ENCODE results near the gene NCL. TPM values are rescaled to one million over a fixed set of nuclear protein-coding genes. Genes with fewer than 3 reads are reported as not detected.

Gene NCL
- total and polyA plus RNA-seq, 2 of the 13 experiments (the other 11 are each of a cell fraction or from before 2014, with no cell fraction given) = 105 to 779 TPM

DNA sequence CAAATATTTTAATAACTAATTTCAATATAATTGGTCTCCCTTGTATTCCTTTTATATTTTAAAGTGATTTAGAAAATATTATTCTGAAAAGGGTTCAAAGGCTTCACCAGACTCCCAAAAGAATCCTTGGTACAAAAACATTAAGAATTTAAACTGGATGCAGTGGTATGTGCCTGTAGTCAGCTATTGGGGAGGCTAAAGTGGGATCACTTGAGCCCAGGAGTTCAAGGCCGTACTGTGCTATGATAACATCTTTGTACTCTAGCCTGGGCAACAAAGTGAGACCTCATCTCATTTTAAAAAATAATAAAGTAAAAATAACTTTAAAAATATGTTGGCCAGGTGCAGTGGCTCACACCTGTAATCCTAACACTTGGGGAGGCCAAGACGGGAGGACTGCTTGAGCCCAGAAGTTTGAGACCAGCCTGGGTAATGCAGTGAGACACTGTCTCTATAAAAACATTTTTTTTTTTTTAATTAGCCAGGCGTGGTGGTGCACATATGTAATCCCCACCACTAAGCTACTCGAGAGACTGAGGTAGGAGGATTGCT, 14.7 kb downstream of the NCL start:
- ATAC-seq = peak; percentile 16
- no TSS peak for BruUV-seq (replicated peaks)
- no peaks in the 10 kb centered on the region for H3K27me3 ChIP-seq (ENCODE audit: control insufficient read depth in 1 of 2, insufficient read depth in 2 of 2, low read length in 2 of 2)
- peaks cover 4 to 20% of the 10 kb centered on the region in 2 experiments for H3K36me3 ChIP-seq (replicated peaks in 1 of 2; ENCODE audit: control insufficient read depth in 1 of 2, insufficient read depth in 2 of 2, low read length in 2 of 2)
- no peak overlapping the region; the same call in 1 of the 2 replicates for H3K4me2 ChIP-seq (ENCODE audit: low read depth, low read length)
- intact Hi-C loops (cut with micrococcal nuclease; ENCODE audit: unreplicated experiment) = loop anchor here (2.0 to 5.0 kb wide), 2 partner anchors 35 to 347 kb away; no protein-coding TSS in a partner anchor
- no peak overlapping the region for H2AFZ ChIP-seq (ENCODE audit: low read length)
- in situ Hi-C loops (cut with HindIII; ENCODE audit: extremely low pct_ligation_motif_present, low pct_unique_long_range_greater_than_20kb) = no loop called here
- no peak for FAIRE-seq
- CTCF ChIA-PET (ENCODE audit: low intra/inter-chr PET ratio, low total read pairs) = no interaction called here
- peaks cover 10% of the 10 kb centered on the region for H3K4me1 ChIP-seq (ENCODE audit: insufficient read depth, low read length)
- no peak overlapping the region for H3K27ac ChIP-seq (ENCODE audit: extremely low read length, insufficient read depth, low read length)
- peaks cover 6% of the 10 kb centered on the region for H4K20me1 ChIP-seq (ENCODE audit: insufficient read depth, low read length)
- H3K79me2 ChIP-seq (ENCODE audit: insufficient read depth, low read length) = no peaks in the 10 kb centered on the region
- 44% methylated on average over 4 of the region's 4 CpGs for WGBS (ENCODE audit: low lambda C conversion rate)
- peak; percentile 37 for DNase-seq (ENCODE audit: low spot score)
- POLR2A ChIA-PET = interaction anchor here (0.7 to 1.7 kb wide), 3 partner anchors 15 to 37 kb away, joined by 3 to 5 read pairs (median 3); partner anchors contain the start of gene NCL
- no peak overlapping the region for H3K4me3 ChIP-seq (replicated peaks in 1 of 3; ENCODE audit: insufficient read depth in 1 of 3, low read depth in 2 of 3, low read length in 3 of 3)
- no peak overlapping the region for H3K9ac ChIP-seq (ENCODE audit: insufficient read depth, low read depth, low read length)
- H3K9me3 ChIP-seq (ENCODE audit: low read length) = no peaks in the 10 kb centered on the region
- TF ChIP-seq, protein P1, sequence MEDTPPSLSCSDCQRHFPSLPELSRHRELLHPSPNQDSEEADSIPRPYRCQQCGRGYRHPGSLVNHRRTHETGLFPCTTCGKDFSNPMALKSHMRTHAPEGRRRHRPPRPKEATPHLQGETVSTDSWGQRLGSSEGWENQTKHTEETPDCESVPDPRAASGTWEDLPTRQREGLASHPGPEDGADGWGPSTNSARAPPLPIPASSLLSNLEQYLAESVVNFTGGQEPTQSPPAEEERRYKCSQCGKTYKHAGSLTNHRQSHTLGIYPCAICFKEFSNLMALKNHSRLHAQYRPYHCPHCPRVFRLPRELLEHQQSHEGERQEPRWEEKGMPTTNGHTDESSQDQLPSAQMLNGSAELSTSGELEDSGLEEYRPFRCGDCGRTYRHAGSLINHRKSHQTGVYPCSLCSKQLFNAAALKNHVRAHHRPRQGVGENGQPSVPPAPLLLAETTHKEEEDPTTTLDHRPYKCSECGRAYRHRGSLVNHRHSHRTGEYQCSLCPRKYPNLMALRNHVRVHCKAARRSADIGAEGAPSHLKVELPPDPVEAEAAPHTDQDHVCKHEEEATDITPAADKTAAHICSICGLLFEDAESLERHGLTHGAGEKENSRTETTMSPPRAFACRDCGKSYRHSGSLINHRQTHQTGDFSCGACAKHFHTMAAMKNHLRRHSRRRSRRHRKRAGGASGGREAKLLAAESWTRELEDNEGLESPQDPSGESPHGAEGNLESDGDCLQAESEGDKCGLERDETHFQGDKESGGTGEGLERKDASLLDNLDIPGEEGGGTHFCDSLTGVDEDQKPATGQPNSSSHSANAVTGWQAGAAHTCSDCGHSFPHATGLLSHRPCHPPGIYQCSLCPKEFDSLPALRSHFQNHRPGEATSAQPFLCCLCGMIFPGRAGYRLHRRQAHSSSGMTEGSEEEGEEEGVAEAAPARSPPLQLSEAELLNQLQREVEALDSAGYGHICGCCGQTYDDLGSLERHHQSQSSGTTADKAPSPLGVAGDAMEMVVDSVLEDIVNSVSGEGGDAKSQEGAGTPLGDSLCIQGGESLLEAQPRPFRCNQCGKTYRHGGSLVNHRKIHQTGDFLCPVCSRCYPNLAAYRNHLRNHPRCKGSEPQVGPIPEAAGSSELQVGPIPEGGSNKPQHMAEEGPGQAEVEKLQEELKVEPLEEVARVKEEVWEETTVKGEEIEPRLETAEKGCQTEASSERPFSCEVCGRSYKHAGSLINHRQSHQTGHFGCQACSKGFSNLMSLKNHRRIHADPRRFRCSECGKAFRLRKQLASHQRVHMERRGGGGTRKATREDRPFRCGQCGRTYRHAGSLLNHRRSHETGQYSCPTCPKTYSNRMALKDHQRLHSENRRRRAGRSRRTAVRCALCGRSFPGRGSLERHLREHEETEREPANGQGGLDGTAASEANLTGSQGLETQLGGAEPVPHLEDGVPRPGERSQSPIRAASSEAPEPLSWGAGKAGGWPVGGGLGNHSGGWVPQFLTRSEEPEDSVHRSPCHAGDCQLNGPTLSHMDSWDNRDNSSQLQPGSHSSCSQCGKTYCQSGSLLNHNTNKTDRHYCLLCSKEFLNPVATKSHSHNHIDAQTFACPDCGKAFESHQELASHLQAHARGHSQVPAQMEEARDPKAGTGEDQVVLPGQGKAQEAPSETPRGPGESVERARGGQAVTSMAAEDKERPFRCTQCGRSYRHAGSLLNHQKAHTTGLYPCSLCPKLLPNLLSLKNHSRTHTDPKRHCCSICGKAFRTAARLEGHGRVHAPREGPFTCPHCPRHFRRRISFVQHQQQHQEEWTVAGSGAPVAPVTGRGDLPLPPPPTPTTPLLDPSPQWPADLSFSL (CRISPR knock-in tag; IDR thresholded peaks at IDR 0.05) = no peak
- TF ChIP-seq ZNF331 (CRISPR knock-in tag; IDR thresholded peaks at IDR 0.05) (no peak), SP1 (IDR thresholded peaks at IDR 0.05) (no peak), SP1 (CRISPR knock-in tag; IDR thresholded peaks at IDR 0.05) (no peak), PHF5A (CRISPR knock-in tag; IDR thresholded peaks at IDR 0.05; ENCODE audit: low read depth, unreplicated experiment) (no peak), ZBED4 (CRISPR knock-in tag; IDR thresholded peaks at IDR 0.05; ENCODE audit: borderline replicate concordance) (no peak), SKI (IDR thresholded peaks at IDR 0.05; ENCODE audit: partially characterized antibody) (no peak), AGO2 (optimal IDR thresholded peaks at IDR 0.05; ENCODE audit: low read depth, low read length) (no peak), ATAD3A (CRISPR knock-in tag; IDR thresholded peaks at IDR 0.05) (no peak), GTF3A (CRISPR knock-in tag; conservative IDR thresholded peaks at IDR 0.05) (no peak)
- TF ChIP-seq, protein P2, sequence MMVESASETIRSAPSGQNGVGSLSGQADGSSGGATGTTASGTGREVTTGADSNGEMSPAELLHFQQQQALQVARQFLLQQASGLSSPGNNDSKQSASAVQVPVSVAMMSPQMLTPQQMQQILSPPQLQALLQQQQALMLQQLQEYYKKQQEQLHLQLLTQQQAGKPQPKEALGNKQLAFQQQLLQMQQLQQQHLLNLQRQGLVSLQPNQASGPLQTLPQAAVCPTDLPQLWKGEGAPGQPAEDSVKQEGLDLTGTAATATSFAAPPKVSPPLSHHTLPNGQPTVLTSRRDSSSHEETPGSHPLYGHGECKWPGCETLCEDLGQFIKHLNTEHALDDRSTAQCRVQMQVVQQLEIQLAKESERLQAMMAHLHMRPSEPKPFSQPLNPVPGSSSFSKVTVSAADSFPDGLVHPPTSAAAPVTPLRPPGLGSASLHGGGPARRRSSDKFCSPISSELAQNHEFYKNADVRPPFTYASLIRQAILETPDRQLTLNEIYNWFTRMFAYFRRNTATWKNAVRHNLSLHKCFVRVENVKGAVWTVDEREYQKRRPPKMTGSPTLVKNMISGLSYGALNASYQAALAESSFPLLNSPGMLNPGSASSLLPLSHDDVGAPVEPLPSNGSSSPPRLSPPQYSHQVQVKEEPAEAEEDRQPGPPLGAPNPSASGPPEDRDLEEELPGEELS (CRISPR knock-in tag; IDR thresholded peaks at IDR 0.05) = no peak

Measured in HepG2 (cell line).